GM20431 (cell line): ENCODE measurements around the gene UBAC2.
"Not testable (repeated sequence)": the region's sequence is repeated elsewhere in the genome, so short reads cannot be mapped to it uniquely, and the experiment has no call there.

Source experiments
- in situ Hi-C: fragments of 300-500 bp; cut with MseI, MboI; formaldehyde crosslinking; loops from one replicate; pipeline ENCODE4 v1.15.0; 2020; ENCODE audit warnings: low sequenced_read_pairs; ENCODE audit not compliant: unreplicated experiment

Gene UBAC2

GRCh38 chr13:99210627-99211026, 10.0 kb downstream of the UBAC2 start:
- in situ Hi-C loops: not testable (repeated sequence)

DNA sequence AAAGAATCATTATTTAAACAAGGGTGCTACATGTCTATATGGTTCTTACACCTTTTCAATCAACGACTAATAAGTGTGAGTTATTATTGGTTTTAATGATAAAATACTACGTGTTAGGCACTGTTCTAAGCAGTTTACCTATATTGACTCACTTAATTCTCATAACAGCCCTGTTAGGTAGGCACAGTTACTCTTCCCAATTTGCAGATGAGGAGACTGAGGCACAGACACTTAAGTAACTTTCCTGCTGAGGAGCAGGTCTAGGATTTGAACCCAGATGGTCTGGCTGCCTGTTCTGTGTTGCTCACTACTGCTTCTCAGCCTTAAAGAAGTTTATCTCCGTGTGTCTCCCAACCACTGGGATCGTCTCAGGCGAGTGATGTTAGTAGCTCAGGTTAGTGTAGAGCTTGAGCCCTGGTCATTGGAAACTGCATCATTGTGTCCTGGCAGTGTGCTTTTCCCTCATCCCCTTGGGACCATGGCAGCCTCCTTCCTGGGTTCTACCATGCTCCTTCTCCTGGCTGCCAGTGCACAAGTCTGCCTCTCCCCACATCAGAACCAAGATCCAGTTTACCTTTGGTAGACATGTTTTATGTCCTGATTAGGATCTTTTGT, 10.9 kb downstream of the UBAC2 start:
- in situ Hi-C loops: no loop called here

DNA sequence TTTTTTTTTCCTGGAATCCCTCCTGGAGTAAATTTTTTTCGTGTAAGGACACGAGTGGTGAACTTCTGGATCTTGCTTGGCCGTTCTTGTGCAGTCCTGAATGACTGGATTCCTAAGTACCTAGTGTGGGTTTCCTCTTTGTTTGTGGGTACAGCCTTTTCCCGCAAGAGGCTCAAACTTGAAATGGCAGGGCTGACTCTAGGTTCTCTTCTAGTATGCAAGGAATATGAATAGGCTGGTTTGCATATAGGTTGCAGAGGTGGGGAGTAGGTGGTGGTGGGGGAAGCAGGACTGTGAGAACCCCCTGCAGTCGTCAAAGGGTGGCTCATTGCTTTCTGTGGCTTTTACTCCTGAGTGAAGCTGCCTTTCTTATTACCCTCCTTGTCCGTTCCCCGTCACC, 13.6 kb downstream of the UBAC2 start:
- in situ Hi-C loops: no loop called here

DNA sequence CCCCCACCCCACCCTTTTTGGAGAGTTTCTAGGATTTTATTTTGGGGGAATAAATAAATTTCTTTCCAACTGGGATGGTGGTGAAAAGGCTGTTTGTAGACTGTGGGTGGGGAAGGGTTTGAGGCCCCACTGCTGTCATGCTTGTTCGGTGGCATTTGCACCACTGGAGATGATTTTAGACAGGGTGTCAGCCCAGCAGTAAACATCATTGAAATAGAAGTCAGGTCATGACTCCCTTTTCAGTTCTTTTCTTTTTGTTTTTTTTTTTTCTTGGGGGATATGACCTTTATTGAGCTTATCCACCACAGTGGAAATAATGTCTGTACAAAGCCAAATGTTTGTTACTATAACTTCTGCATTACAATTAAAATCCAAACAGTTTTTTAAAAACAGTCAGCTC, 14.1 kb downstream of the UBAC2 start:
- in situ Hi-C loops: no loop called here

- in situ Hi-C loops: no loop called here
Observed at GRCh38 chr13:99215184-99215830, 14.7 kb downstream of the UBAC2 start.

GRCh38 chr13:99217461-99218110, 16.9 kb downstream of the UBAC2 start:
- in situ Hi-C loops: no loop called here

DNA sequence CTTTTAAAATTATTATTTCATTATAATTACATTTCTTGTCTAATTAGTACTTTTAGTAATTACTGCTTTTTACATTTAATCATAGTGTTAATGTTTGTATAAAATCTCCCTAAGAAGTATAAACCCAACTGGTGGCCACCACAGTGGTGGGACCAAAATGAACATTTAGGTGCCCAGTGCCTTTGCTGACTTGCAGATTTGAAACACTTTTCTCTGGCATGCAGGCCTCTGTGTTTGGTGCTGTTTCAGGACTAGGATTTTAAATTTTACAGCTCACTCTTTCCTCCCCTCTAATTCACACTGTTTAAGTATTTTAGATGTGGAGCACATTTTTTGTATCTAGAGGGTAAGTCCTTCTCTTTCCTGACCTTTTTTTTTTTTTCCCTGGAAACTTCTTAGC, 17.5 kb downstream of the UBAC2 start:
- in situ Hi-C loops: no loop called here

- in situ Hi-C loops: no loop called here
Observed at GRCh38 chr13:99218545-99218944, 17.9 kb downstream of the UBAC2 start.

DNA sequence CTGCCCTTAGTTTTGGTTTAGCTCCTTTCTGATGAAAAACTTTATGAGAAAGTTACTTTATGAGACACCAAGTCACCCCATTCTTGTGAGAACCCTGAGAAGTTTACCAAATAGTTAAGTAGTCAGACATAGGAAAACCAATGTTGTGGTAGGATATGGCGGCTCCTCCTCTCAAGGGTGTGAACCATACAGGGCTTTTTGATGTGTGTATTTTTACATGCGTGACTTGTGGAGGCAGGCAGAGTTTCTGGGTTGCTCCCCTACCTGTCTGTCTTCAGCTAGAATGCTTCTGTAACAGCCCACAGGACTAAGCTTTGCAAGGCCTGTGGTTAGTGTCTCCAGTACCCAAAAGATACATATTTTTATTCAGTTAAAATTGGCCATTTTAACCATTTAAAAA, 18.3 kb downstream of the UBAC2 start:
- in situ Hi-C loops: no loop called here

GRCh38 chr13:99220199-99220935, 19.7 kb downstream of the UBAC2 start:
- in situ Hi-C loops: no loop called here

DNA sequence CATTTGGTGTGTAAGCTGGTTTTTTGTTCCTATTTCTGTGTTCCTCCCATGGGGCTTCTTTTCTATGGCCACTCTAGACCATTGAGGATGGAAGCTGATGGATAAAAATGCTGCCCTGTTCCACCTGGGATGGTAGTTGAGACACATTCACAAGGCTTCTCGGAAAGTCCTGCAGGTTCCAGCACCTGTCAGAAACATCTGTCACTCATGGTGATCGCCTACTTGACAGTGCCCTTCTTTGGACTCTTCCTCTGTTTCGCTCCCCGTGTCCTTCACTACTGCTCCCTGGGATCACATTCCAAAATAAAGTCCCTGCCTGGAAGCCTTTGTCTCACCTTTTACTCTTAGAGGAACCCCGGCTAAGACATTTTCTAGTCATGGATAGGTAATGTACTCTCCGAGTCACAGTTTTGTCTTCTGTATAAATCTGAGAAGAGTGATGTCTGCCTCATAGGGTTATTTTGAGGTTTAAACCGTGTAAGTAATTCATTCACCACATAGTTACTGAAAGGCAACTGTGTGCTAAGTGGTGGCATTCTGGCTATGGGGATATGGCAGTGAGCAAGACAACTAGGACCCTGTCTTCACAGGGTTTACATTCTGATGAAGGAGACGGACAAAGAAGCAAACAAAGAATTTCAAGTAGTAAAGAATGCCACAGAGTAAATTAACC, 21.0 kb downstream of the UBAC2 start:
- in situ Hi-C loops: no loop called here

GRCh38 chr13:99223587-99223986, 22.9 kb downstream of the UBAC2 start:
- in situ Hi-C loops: no loop called here

DNA sequence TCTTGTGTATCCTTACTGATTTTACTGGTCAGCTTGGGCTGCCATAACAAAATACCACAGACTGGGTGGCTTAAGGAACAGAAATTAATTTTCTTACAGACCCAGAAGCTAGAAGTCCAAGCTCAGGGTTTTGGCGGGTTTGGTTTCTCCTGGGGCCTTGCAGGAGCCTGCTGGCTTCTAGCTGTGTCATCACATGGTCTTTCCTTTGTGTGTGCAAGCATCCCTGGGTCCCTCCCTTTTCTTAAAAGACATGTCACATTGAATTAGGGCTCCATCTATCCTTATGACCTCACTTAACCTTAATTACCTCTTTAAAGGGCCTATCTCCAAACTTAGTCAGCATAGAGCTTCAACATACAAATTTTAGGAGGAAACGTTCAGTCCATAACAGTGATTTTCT, 23.4 kb downstream of the UBAC2 start:
- in situ Hi-C loops: no loop called here

DNA sequence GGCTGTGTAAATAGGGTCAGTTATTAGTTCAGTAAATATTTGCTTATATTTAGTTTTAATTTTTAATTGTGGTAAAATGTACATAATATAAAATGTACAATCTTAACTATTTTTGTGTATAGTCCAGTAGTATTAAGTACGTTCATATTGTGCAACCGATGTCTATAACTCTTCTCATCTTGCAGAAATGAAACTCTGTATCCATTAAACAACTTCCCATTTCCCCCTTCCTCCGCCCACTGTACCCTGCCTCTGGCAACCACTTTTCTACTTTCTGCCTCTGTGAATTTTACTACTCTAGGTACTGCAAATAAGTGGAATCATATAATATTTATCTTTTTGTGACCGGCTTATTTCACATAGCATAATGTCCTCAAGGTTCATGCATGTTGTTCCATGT, 24.4 kb downstream of the UBAC2 start:
- in situ Hi-C loops: no loop called here

GRCh38 chr13:99226513-99226912, 25.9 kb downstream of the UBAC2 start:
- in situ Hi-C loops: no loop called here

DNA sequence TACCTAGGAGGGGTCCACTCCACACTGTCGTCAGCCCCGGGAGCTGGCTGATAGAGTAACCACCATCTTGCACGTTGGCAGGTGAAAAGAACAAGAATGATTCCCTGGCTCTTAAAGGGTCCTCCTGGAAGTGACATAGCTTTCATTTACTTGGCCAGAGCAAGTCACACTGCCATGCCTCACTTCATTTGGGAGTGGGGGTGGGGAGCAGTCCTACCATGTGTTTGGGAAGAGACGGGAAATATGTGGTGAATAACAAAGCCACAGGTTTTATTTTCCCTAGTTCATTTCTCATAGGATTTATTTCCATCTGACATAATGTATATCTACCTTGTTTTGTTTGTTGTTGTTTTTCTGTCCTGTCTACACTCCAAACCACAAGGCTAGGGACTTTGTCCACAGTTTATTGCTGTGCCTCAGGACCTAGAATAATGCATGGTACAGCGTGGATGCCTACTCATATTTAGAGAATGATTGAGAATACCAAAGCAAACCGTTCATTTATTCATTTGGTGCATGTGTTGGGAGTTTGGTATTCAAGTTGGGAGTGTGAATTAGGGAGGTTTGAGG, 26.8 kb downstream of the UBAC2 start:
- in situ Hi-C loops: no loop called here

- in situ Hi-C loops: no loop called here
Observed at GRCh38 chr13:99227909-99228688, 27.4 kb downstream of the UBAC2 start.

GRCh38 chr13:99228737-99229691, 28.4 kb downstream of the UBAC2 start:
- in situ Hi-C loops: no loop called here
